A549 (cell line): Measurements from ENCODE around the gene KCNK15. TPM values are rescaled to one million over a fixed set of nuclear protein-coding genes. Genes with fewer than 3 reads are reported as not detected.

ENCODE experiments used
- ATAC-seq, 2 experiments: fragments of 200-7000 bp in 1 of 2; fragments of >200 bp in 1 of 2; cut with Nextera tagmentation in 1 of 2; cut with Tn5 transposase in 1 of 2; 3 replicates each; pipeline versions ENCODE4 v1.8.0 to v1.9.1; 2018 to 2020; ENCODE audit warnings: mild to moderate bottlenecking in 1 of 2, moderate library complexity in 1 of 2
- CTCF ChIA-PET: fragments of 300-600 bp; sonication (Branson Sonifier 250); formaldehyde crosslinking; extraction: SDS; loops from one replicate; lab custom pipeline; 2021; ENCODE audit warnings: antibody characterized with exemption, inconsistent platforms; lab: Yijun Ruan, JAX
- POLR2A ChIA-PET: fragments of 350-600 bp; formaldehyde crosslinking; extraction: SDS; loops from one replicate; lab custom pipeline; 2021; ENCODE audit warnings: antibody characterized with exemption, inconsistent platforms; lab: Yijun Ruan, JAX
- DNase-seq, 2 experiments: peaks; one replicate each; pipeline versions ENCODE4 v3.0.0 to v3.0.0-alpha.2; 2011 to 2016; ENCODE audit warnings: low read depth in 1 of 2, low spot score in 1 of 2
- FAIRE-seq: peaks from 2 replicates; lab custom pipeline; 2011; peaks lifted over from hg19 to GRCh38; lab: Jason Lieb, UNC
- H3K27ac ChIP-seq, 2 experiments: fragments of >200 bp; sonication (Bioruptor Twin); formaldehyde crosslinking; 3 replicates each; pipeline ENCODE4 v1.5.1; 2016 to 2017
- H3K4me1 ChIP-seq: fragments of >200 bp; sonication (Bioruptor Twin); formaldehyde crosslinking; 3 replicates; pipeline ENCODE4 v1.6.1; 2016
- H3K4me2 ChIP-seq: fragments of >200 bp; sonication (Bioruptor Twin); formaldehyde crosslinking; 3 replicates; pipeline ENCODE4 v1.6.1; 2016
- H3K4me3 ChIP-seq: fragments of >200 bp; sonication (Bioruptor Twin); formaldehyde crosslinking; 3 replicates; pipeline ENCODE4 v1.5.1; 2016
- H3K9me3 ChIP-seq: fragments of >200 bp; sonication (Bioruptor Twin); formaldehyde crosslinking; 3 replicates; pipeline ENCODE4 v1.6.1; 2016
- CTCF ChIP-seq: fragments of >200 bp; sonication (Bioruptor Twin); formaldehyde crosslinking; IDR thresholded peaks from 3 replicates; pipeline ENCODE4 v1.5.1; 2016
- EHMT2 ChIP-seq: fragments of 200-600 bp; sonication (generic); IDR thresholded peaks from 2 replicates; pipeline ENCODE4 v1.6.1; 2016; ENCODE audit warnings: antibody characterized with exemption, low read depth, mild to moderate bottlenecking, moderate library complexity
- HDAC2 ChIP-seq: fragments of 200-600 bp; sonication (generic); IDR thresholded peaks from 2 replicates; pipeline ENCODE4 v1.6.1; 2016
- HOXB13 ChIP-seq: fragments of 250-450 bp; sonication (Bioruptor Pico); IDR thresholded peaks from 2 replicates; pipeline ENCODE4 v1.5.0; 2020; ENCODE audit warnings: low read depth, mild to moderate bottlenecking, moderate library complexity
- NFE2L2 ChIP-seq: fragments of 150-350 bp; conservative IDR thresholded peaks from 2 replicates; pipeline ENCODE4 v1.6.1; 2014; ENCODE audit warnings: low read length
- RAD21 ChIP-seq, 2 experiments: fragments of >200 bp in 1 of 2; sonication (Bioruptor Twin) in 1 of 2; formaldehyde crosslinking in 1 of 2; IDR thresholded peaks in 1 of 2; conservative IDR thresholded peaks in 1 of 2; 2 replicates in 1 of 2; 3 replicates in 1 of 2; pipeline ENCODE4 v1.6.1; 2012 to 2018; ENCODE audit warnings: inconsistent platforms in 1 of 2
- RFX5 ChIP-seq: fragments of 450-650 bp; IDR thresholded peaks from 2 replicates; pipeline ENCODE4 v1.7.1; 2014; ENCODE audit warnings: antibody characterized with exemption, mild to moderate bottlenecking, moderate library complexity
- TP53 ChIP-seq: fragments of 250-450 bp; sonication (Bioruptor Pico); IDR thresholded peaks from 2 replicates; pipeline ENCODE4 v1.5.0; 2021; ENCODE audit warnings: mild to moderate bottlenecking, moderate library complexity
- WGBS: methylation state at CpG from one replicate; pipeline ENCODE4 v1.1.6; 2017; ENCODE audit errors: missing lambda C conversion rate; 5-methylcytosine and 5-hydroxymethylcytosine counted together
- polyA plus RNA-seq, 4 experiments: library from polyadenylated mRNA; depleted of rRNA in 3 of 4; stranded (reverse); fragments of >200 nt; fragmentation: RNase III in 1 of 4; extraction: RNeasy Plus Mini Kit Qiagen cat#74134 plus additional on column Dnase treatment in 1 of 4; gene quantifications; 2 replicates in 3 of 4; 3 replicates in 1 of 4; pipeline ENCODE4 v1.2.3, GENCODE V29; 2011 to 2017
- TF ChIP-seq, protein P1 (sequence below): fragments of 200-600 bp; sonication (generic); IDR thresholded peaks from 2 replicates; pipeline ENCODE4 v1.6.1; 2016; ENCODE audit warnings: antibody characterized with exemption, mild to moderate bottlenecking, moderate library complexity

KCNK15 gene
- polyA plus RNA-seq, 2 of the 4 experiments (the other 2 are of a cell fraction) = 0.43 to 0.49 TPM

DNA sequence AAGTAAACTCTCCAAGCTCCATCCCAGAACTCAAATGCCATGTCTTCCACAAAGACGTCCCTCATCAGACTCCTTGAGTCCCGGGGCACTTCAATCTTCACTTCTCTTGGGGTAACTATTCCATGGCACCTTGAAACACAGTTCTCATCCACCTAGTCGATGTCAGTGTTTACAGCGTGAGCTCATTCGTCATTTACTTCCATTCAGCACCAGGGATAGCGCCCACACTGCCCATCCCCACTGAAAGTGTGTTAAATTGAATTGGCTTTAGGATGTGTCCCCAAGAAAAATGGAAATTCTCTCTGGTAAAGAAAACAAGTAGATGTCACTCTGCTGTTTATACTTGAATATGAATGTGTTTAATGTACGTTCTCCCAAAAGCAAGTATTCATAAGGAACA lies 31.3 kb downstream of the KCNK15 start:
- POLR2A ChIA-PET = no interaction called here
- CTCF ChIA-PET = interaction anchor here (0.6 to 2.0 kb wide), 6 partner anchors 10 to 330 kb away, joined by 3 to 6 read pairs (median 4); no protein-coding TSS in a partner anchor
- no peak overlapping the region for H3K4me2 ChIP-seq

DNA sequence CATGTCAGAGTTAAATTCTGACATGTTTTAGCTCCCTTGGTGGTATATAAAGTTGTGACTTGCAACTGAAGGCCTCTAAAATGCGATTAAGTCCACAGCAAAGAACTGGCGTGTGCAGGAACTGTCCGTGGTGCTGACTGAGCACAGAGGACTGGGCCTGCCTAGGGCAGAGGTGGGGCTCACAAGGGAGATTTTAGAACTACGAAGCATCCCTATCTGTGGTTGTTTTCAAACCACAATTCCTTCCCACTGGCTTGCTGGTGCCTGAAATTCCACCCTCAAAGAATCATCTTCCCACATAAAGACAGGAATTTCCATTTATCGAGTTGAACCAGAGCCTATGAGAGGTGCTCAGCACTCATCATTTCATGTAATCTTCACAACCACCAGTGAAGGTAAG lies 34.6 kb downstream of the KCNK15 start:
- 34% methylated on average over 5 of the region's 5 CpGs for WGBS
- Histone ChIP-seq H3K4me2 (no peak overlapping the region), H3K27ac (no peak overlapping the region), H3K4me3 (no peak overlapping the region), H3K9me3 (no peaks in the 10 kb centered on the region), H3K4me1 (no peaks in the 10 kb centered on the region)
- peak; percentile 28 to 44 for DNase-seq
- ChIA-PET POLR2A (no interaction called here), CTCF (interaction anchor here (2.7 kb wide), 1 partner anchor 16 kb away, joined by 7 read pairs; no protein-coding TSS in a partner anchor)
- TF ChIP-seq, protein P1, sequence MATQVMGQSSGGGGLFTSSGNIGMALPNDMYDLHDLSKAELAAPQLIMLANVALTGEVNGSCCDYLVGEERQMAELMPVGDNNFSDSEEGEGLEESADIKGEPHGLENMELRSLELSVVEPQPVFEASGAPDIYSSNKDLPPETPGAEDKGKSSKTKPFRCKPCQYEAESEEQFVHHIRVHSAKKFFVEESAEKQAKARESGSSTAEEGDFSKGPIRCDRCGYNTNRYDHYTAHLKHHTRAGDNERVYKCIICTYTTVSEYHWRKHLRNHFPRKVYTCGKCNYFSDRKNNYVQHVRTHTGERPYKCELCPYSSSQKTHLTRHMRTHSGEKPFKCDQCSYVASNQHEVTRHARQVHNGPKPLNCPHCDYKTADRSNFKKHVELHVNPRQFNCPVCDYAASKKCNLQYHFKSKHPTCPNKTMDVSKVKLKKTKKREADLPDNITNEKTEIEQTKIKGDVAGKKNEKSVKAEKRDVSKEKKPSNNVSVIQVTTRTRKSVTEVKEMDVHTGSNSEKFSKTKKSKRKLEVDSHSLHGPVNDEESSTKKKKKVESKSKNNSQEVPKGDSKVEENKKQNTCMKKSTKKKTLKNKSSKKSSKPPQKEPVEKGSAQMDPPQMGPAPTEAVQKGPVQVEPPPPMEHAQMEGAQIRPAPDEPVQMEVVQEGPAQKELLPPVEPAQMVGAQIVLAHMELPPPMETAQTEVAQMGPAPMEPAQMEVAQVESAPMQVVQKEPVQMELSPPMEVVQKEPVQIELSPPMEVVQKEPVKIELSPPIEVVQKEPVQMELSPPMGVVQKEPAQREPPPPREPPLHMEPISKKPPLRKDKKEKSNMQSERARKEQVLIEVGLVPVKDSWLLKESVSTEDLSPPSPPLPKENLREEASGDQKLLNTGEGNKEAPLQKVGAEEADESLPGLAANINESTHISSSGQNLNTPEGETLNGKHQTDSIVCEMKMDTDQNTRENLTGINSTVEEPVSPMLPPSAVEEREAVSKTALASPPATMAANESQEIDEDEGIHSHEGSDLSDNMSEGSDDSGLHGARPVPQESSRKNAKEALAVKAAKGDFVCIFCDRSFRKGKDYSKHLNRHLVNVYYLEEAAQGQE = peak; percentile 97
- TF ChIP-seq EHMT2 (peak; percentile 92), HDAC2 (no peak)
- peak; percentile 48 to 62; a peak in 3 of 6 replicates for ATAC-seq
- FAIRE-seq = no peak

More for the DNA sequence above, 31.3 kb downstream of the KCNK15 start:
- WGBS = under 1% methylated on average over 7 of the region's 7 CpGs
- ATAC-seq (no peak), DNase-seq (peak in 1 of 2 experiments; percentile 18), FAIRE-seq (no peak)
- Histone ChIP-seq H3K4me3 (no peak overlapping the region), H3K4me1 (no peaks in the 10 kb centered on the region), H3K9me3 (no peaks in the 10 kb centered on the region), H3K27ac (no peak overlapping the region)
- no peak for TF ChIP-seq EHMT2
- TF ChIP-seq, protein P1 = peak; percentile 95

- no peak for DNase-seq
- Histone ChIP-seq H3K4me2 (no peak overlapping the region), H3K27ac (no peak overlapping the region), H3K4me3 (no peak overlapping the region), H3K9me3 (no peaks in the 10 kb centered on the region), H3K4me1 (no peaks in the 10 kb centered on the region)
- FAIRE-seq = no peak
- CTCF ChIA-PET = interaction anchor here (1.8 to 2.7 kb wide), 2 partner anchors 15 to 86 kb away, joined by 4 to 7 read pairs; no protein-coding TSS in a partner anchor
- no peak for ATAC-seq
- POLR2A ChIA-PET = no interaction called here
- 8% methylated on average over 3 of the region's 3 CpGs for WGBS
- TF ChIP-seq, protein P1 = no peak
- TF ChIP-seq RFX5 = no peak
- no peak for TF ChIP-seq TP53 (CRISPR knock-in tag)
- no peak for TF ChIP-seq NFE2L2
- TF ChIP-seq HDAC2 = no peak
- no peak for TF ChIP-seq HOXB13 (CRISPR knock-in tag)
- no peak for TF ChIP-seq RAD21 (conservative IDR thresholded peaks at IDR 0.05 in 1 of 2, IDR thresholded peaks at IDR 0.05 in 1 of 2)
- no peak for TF ChIP-seq CTCF
- TF ChIP-seq, all 56 proteins: peak for 0
These were observed 35.5 kb downstream of the KCNK15 start for GRCh38 chr20:44781118-44781517.
